HFFc6 (cell line): Measurements from ENCODE around the gene FIBP. TPM values are rescaled to one million over a fixed set of nuclear protein-coding genes. Genes with fewer than 3 reads are reported as not detected.

Source experiments
- DNase-seq: peaks from one replicate; pipeline ENCODE4 v3.0.0-alpha.2; 2018
- H3K27ac Mint-ChIP-seq: 2 replicates; pipeline ENCODE4 v1.8.0; 2020; ENCODE audit warnings: mild to moderate bottlenecking, mixed read lengths
- H3K27me3 Mint-ChIP-seq: 2 replicates; pipeline ENCODE4 v1.8.0; 2021; ENCODE audit warnings: mild to moderate bottlenecking, moderate library complexity, mixed read lengths; ENCODE audit not compliant: insufficient read depth
- H3K36me3 Mint-ChIP-seq: 2 replicates; pipeline ENCODE4 v1.8.0; 2021; ENCODE audit warnings: low read depth, mixed read lengths
- H3K4me1 Mint-ChIP-seq: 2 replicates; pipeline ENCODE4 v1.8.0; 2020; ENCODE audit warnings: low read depth, mixed read lengths
- H3K4me3 Mint-ChIP-seq: 2 replicates; pipeline ENCODE4 v1.8.0; 2020; ENCODE audit warnings: mild to moderate bottlenecking, moderate library complexity, mixed read lengths
- H3K9me3 Mint-ChIP-seq: 2 replicates; pipeline ENCODE4 v1.8.0; 2020; ENCODE audit warnings: mild to moderate bottlenecking, mixed read lengths
- total RNA-seq, 6 experiments: library from RNA; stranded (reverse); fragmentation: NEBNext Ultra II Directional; extraction: Animal tissue kit (Norgen Biotek cat#: 25700); gene quantifications; 2 replicates in 1 of 6; 3 replicates in 5 of 6; pipeline ENCODE4 v1.2.3, GENCODE V29; 2021
- TF ChIP-seq, protein P1 (sequence below): fragments of 200-600 bp; sonication (generic); IDR thresholded peaks from 2 replicates; pipeline ENCODE4 v1.5.0; 2021; ENCODE audit warnings: antibody characterized with exemption, mild to moderate bottlenecking

Gene FIBP
- total RNA-seq, 6 experiments from 2014 or later = 117 to 145 (median 135) TPM

DNA sequence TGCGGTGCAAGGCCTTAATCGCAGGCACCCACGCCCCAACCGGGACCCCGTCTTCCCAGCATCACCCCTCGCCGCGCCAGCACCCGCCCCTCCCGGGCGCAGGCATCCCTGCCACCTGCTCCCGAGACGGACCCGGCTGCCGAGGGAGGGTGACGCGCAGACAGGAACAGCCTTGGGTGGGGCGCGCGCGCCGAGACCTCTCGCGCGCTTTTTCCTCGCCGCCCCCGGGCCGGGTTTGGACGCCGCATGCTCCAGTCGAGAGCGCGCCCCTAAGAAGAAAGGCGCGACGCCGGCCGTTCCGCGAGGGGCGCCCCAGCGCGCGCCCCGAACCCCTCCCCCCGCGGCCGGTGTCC is 30.8 kb downstream of the FIBP start:
- TF ChIP-seq, protein P1, sequence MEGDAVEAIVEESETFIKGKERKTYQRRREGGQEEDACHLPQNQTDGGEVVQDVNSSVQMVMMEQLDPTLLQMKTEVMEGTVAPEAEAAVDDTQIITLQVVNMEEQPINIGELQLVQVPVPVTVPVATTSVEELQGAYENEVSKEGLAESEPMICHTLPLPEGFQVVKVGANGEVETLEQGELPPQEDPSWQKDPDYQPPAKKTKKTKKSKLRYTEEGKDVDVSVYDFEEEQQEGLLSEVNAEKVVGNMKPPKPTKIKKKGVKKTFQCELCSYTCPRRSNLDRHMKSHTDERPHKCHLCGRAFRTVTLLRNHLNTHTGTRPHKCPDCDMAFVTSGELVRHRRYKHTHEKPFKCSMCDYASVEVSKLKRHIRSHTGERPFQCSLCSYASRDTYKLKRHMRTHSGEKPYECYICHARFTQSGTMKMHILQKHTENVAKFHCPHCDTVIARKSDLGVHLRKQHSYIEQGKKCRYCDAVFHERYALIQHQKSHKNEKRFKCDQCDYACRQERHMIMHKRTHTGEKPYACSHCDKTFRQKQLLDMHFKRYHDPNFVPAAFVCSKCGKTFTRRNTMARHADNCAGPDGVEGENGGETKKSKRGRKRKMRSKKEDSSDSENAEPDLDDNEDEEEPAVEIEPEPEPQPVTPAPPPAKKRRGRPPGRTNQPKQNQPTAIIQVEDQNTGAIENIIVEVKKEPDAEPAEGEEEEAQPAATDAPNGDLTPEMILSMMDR = peak; percentile 22; the same call in 1 of the 2 replicates
- Mint-ChIP-seq H3K4me1 (peaks cover 66% of the 10 kb centered on the region), H3K9me3 (no peaks in the 10 kb centered on the region), H3K36me3 (peaks cover 43% of the 10 kb centered on the region), H3K27ac (peak overlapping the region; percentile 86; the same call in 1 of the 2 replicates), H3K27me3 (peaks cover 18% of the 10 kb centered on the region), H3K4me3 (peak overlapping the region; percentile 98)
- DNase-seq = peak; percentile 22

DNA sequence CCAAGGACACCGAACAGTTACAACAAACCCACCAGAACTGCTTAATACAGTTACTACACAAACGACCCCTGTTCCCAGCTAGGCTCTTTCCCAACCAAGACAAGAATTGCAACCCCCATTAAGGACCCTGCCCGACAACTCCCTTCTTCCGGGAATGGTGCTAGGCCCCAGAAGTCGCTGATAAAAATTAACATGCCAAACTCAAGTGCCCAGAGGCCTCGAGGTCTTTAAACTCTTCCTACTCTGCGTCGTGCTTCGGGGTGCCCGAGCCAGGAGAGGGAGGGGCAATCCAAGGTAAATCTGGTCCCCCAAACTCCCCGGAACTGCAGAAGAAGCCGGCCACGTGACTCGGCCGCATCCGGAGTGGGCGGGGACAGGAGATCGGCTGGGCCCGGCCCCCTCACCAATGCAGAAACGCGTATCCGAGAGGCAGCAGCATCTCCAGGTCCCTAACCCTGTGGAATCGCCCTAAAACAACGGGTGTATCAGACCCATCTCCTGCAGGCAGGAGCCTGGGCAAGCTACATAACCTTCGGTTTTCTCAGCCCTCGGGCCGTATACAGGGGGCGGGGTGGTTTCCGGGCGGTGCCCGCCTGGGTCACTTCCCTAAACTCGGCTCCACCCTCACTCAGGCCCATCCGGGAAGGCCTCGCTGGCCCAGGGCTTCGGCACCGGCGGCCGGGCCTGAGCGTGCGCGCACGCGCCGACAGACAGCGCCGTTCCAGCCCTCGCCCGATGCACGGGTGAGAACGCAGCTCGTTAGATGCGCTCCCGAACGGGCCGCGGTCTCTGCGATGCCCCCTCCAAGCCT is 31.4 kb downstream of the FIBP start:
- peak overlapping the region; percentile 98 for H3K4me3 Mint-ChIP-seq
- peaks cover 18% of the 10 kb centered on the region for H3K27me3 Mint-ChIP-seq
- no peaks in the 10 kb centered on the region for H3K9me3 Mint-ChIP-seq
- peak; percentile 50 for DNase-seq
- H3K4me1 Mint-ChIP-seq = peaks cover 62% of the 10 kb centered on the region
- H3K36me3 Mint-ChIP-seq = peaks cover 46% of the 10 kb centered on the region
- peak overlapping the region; percentile 86 for H3K27ac Mint-ChIP-seq
- TF ChIP-seq, protein P1 = no peak

DNA sequence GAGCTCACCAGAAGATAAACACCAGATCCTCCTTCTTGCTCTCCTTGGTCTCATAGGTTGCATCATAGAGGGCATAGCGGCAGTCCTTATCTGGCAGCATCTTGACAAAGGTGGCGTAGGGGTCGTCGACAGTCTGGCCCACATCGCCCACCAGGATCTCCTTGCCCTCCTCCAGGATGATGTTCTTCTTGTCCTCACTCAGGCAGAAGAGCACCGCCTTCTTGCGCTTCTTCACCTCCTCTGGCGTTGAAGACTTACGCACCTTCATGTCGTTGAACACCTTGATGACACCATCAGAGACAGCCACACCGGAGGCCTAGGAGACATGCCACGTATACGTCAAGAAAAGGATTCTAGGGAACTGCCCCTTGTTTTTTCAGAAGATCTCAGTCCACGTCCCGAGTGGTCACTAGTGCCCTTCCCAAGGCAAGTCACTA is 32.3 kb downstream of the FIBP start:
- DNase-seq = no peak
- Mint-ChIP-seq H3K27ac (peak overlapping the region; percentile 86), H3K4me3 (peak overlapping the region; percentile 98), H3K27me3 (peaks cover 24% of the 10 kb centered on the region), H3K9me3 (peaks cover 4% of the 10 kb centered on the region; the same call in 1 of the 2 replicates), H3K36me3 (peaks cover 49% of the 10 kb centered on the region), H3K4me1 (peaks cover 54% of the 10 kb centered on the region)
- TF ChIP-seq, protein P1 = no peak

DNA sequence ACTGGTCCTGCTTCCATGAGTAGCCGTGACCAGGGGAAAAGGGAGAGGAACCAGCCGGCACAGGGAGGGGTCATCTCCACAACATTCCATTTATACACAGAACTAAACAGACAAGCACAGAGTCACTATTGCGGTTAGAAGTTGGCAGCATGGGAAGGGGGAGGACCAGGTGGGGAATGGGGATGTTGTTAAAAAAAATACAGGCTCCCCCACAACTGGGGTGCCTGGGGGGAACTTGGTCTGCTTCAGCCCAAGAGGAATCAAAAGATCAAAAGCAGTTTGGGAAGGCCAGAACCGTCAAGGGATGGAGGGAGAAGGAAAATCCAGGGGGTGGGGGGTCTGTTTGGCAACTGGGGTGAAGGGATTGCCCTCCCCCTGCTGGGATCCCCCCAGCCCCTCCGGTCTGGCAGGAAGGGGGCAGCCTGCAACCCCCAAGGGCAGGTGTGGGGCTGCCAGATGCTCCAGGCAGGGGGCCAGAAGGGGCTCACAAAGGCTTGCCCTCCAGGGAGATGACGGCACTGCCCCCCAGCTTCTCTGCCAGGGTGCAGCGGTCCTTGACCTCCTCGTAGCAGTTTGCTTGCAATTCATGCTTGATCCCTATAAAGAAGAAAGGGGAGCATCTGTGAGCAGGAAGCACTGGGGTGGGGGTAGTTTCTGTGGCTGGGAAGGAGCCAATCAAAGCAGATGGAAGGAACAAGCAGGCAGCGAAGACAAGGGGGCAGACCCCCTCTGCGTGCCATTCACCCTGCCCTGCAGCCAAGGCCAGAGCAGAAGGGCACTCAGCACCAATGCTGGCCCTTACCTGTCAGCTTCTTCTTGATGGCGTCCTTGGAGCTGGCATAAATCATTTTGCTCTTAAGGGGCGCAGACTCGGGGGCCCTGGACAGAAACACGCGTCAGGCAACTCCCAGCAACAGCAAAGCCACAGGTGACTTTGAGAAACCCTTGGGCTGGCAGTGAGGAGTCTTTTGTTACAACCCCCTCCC is 33.1 kb downstream of the FIBP start:
- Mint-ChIP-seq H3K9me3 (peaks cover 4% of the 10 kb centered on the region; the same call in 1 of the 2 replicates), H3K36me3 (peaks cover 49% of the 10 kb centered on the region), H3K27me3 (peaks cover 24% of the 10 kb centered on the region), H3K27ac (peak overlapping the region; percentile 86), H3K4me1 (peaks cover 52% of the 10 kb centered on the region), H3K4me3 (peak overlapping the region; percentile 98)
- TF ChIP-seq, protein P1 = no peak
- DNase-seq = no peak

DNA sequence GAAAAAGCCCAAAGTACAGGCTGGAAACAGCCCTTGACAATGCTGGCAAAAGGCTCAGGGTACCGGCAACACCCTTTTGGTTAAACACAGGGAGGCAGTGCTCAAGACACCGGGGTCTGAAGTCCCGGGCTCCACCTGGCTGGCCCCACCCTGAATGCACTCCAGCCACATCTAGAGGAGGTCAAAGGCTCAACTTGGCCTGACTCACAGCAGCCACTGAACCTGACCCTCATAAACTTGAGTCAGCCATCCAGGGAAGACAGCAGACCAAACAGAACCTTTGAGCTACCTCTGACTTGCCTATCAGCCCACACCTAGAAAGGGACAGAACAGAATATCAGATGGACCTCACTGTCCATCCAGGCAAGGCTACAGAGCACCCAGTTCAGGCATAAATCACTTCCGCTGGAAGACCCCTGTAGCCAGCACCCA is 34.1 kb downstream of the FIBP start:
- no peak for DNase-seq
- peak overlapping the region; percentile 72 for H3K4me3 Mint-ChIP-seq
- H3K9me3 Mint-ChIP-seq = peaks cover 4% of the 10 kb centered on the region; the same call in 1 of the 2 replicates
- H3K27me3 Mint-ChIP-seq = peaks cover 23% of the 10 kb centered on the region
- H3K4me1 Mint-ChIP-seq = peaks cover 45% of the 10 kb centered on the region
- TF ChIP-seq, protein P1 = no peak
- H3K36me3 Mint-ChIP-seq = peaks cover 49% of the 10 kb centered on the region
- H3K27ac Mint-ChIP-seq = peak overlapping the region; percentile 70
